ENCODE measurements around the gene OTOG.
"Not testable (repeated sequence)": the region's sequence is repeated elsewhere in the genome, so short reads cannot be mapped to it uniquely, and the experiment has no call there.

DNA sequence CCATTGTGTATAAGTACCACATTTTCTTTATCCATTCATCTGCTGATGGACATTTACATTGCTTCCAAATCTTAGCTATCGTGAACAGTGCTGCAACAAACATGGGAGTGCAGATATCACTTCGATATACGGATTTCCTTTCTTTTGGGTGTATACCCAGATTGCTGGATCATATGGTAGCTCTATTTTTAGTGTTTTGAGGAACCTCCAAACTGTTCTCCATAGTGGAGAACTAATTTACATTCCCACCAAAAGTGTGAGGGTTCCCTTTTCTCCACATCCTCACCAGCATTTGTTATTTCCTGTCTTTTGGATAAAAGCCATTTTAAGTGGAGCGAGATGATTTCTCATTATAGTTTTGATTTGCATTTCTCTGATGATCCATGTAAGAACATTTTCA is 75.7 kb downstream of the OTOG start:
- TF ChIP-seq, protein P1, sequence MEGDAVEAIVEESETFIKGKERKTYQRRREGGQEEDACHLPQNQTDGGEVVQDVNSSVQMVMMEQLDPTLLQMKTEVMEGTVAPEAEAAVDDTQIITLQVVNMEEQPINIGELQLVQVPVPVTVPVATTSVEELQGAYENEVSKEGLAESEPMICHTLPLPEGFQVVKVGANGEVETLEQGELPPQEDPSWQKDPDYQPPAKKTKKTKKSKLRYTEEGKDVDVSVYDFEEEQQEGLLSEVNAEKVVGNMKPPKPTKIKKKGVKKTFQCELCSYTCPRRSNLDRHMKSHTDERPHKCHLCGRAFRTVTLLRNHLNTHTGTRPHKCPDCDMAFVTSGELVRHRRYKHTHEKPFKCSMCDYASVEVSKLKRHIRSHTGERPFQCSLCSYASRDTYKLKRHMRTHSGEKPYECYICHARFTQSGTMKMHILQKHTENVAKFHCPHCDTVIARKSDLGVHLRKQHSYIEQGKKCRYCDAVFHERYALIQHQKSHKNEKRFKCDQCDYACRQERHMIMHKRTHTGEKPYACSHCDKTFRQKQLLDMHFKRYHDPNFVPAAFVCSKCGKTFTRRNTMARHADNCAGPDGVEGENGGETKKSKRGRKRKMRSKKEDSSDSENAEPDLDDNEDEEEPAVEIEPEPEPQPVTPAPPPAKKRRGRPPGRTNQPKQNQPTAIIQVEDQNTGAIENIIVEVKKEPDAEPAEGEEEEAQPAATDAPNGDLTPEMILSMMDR (conservative IDR thresholded peaks at IDR 0.05; ENCODE audit: low read length): not testable (repeated sequence)
- not testable (repeated sequence) for TF ChIP-seq EZH2phosphoT487 (IDR thresholded peaks at IDR 0.05; ENCODE audit: borderline replicate concordance)
